Gastrocnemius medialis (tissue), 4 donors: ENCODE data around the gene TRNT1. TPM values are rescaled to one million over a fixed set of nuclear protein-coding genes. Genes with fewer than 3 reads are reported as not detected.
A peak's percentile ranks its signal among the peaks of the same experiment; 100 is the strongest.

Experiments
- ATAC-seq, 2 donors: fragments of 150-250 bp; one replicate each; pipeline ENCODE4 v1.9.1; 2016
- DNase-seq, 2 donors: peaks; one replicate each; pipeline ENCODE4 v3.0.0-alpha.2; 2019
- H3K27ac ChIP-seq, 4 donors: fragments of 200-600 bp; sonication (generic); 1 replicate in 1 of 4; 2 replicates in 3 of 4; pipeline ENCODE4 v1.5.1; 2016 to 2018; ENCODE audit warnings: mild to moderate bottlenecking in 2 of 4, moderate library complexity in 1 of 4
- H3K27me3 ChIP-seq, 3 donors: fragments of 200-600 bp; sonication (generic) in 2 of 3; 1 replicate in 1 of 3; 2 replicates in 2 of 3; pipeline versions ENCODE4 v1.5.1 to v1.6.0; 2016 to 2019; ENCODE audit warnings: mild to moderate bottlenecking in 1 of 3, moderate library complexity in 1 of 3
- H3K36me3 ChIP-seq, 2 donors: fragments of 200-600 bp; sonication (generic) in 1 of 2; one replicate each; pipeline ENCODE4 v1.5.1; 2017 to 2018
- H3K4me1 ChIP-seq, 2 donors: fragments of 200-600 bp; sonication (generic) in 1 of 2; one replicate each; pipeline ENCODE4 v1.5.1; 2016 to 2017; ENCODE audit warnings: mild to moderate bottlenecking in 2 of 2
- H3K4me3 ChIP-seq, 4 donors: fragments of 200-600 bp; sonication (generic) in 3 of 4; 1 replicate in 1 of 4; 2 replicates in 3 of 4; pipeline ENCODE4 v1.5.1; 2016 to 2019; ENCODE audit warnings: mild to moderate bottlenecking in 2 of 4
- H3K9me3 ChIP-seq, 3 donors: fragments of 200-600 bp; sonication (generic) in 2 of 3; 1 replicate in 1 of 3; 2 replicates in 2 of 3; pipeline ENCODE4 v1.5.1; 2016 to 2019
- CTCF ChIP-seq, 5 experiments: fragments of 450-650 bp in 3 of 5; fragments of 200-600 bp in 2 of 5; sonication (generic) in 2 of 5; IDR thresholded peaks in 4 of 5; conservative IDR thresholded peaks in 1 of 5; 1 replicate in 4 of 5; 2 replicates in 1 of 5; pipeline ENCODE4 v1.5.1; 2016 to 2019; ENCODE audit warnings: antibody characterized with exemption in 5 of 5, mild to moderate bottlenecking in 3 of 5, moderate library complexity in 3 of 5
- POLR2A ChIP-seq, 2 donors: fragments of 450-650 bp; IDR thresholded peaks; one replicate each; pipeline ENCODE4 v1.6.1; 2017; ENCODE audit warnings: antibody characterized with exemption in 2 of 2, mild to moderate bottlenecking in 2 of 2, moderate library complexity in 2 of 2
- in situ Hi-C, 4 donors: fragments of 200-750 bp; cut with MboI; loops; one replicate each; pipeline versions ENCODE4 v1.15.0 to v1.8.0; 2017; ENCODE audit warnings: low sequenced_read_pairs in 4 of 4
- intact Hi-C: fragments of 100-400 bp; cut with DNase I; formaldehyde crosslinking; loops from one replicate; pipeline ENCODE4 v1.15.1; 2023; ENCODE audit warnings: low total_unique reads
- total RNA-seq, 4 donors: library from RNA; depleted of rRNA; stranded (reverse); fragments of >200 nt; gene quantifications; one replicate each; pipeline versions ENCODE4 v1.1.0 to v1.2.3, GENCODE V29; 2016

Gene TRNT1
- 1 to 10 TPM; 2.7 to 9.6 (median 7.3) TPM for total RNA-seq

DNA sequence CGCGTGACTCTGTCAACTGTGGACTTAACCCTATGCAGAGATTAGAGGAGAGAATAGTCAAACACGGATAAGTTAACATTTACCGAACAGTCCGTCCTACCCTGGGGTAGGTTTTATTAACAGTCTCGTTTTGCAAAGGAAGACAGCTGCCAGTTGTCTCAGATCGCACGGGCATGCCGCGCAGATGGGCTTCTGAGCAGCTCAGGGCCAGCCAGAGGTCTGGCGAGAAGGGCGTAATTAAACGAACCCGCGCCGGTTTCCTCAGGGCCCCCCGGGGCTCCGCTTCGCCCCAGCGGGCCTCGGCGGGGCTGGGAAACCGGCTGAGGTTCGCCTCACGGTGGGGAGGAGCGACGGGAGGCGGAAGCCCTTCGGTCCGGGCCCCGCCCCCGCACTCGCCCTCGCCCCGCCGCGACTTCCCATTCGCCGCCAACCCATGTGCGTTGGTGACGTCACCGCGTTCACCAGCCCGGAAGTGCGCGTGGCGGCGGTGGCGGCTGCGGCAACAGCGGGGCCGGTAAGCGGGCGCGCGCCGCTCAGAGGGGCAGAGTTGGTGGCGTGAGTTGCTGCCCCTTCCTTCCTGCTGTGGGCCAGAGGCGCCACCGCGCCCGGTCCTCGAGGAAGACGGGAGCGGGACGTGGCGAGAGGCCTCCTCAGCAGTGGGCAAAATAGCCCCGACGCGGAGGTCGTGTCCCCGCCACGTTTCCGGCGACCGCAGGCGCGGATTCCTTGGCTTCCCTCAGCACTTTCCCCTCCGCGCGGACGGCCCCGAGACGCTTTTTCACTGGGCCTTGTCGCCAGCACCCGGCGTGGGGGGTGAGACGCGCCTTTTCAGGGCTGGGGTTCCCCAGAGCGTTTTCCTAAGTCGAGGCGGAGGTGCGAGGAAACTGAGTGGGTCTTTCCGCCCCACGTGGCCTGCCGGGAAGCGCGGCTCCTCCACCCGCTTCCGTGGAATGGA, at the start of gene TRNT1:
TSS of gene TRNT1 (plus strand) at position 464 of the 955 bp plus-strand sequence. CDS start 2,101 bp downstream, outside the sequence.
- DNase-seq (peak; percentile 89 to 92), ATAC-seq (peak; percentile 97 to 98)
- in situ Hi-C loops (no loop called here), intact Hi-C loops (loop anchor here (2.0 kb wide), 1 partner anchor 52 kb away; the partner anchor contains the start of gene CRBN)
- Histone ChIP-seq H3K27ac (peak within 1 kb of the TSS; percentile 90 to 96 (median 94)), H3K9me3 (no peaks in the 10 kb centered on the region), H3K4me3 (peak within 1 kb of the TSS; percentile 75 to 97 (median 90)), H3K36me3 (peaks cover 0 to 28% of the 10 kb centered on the region in 2 donors), H3K27me3 (no peaks in the 10 kb centered on the region), H3K4me1 (peaks cover 7 to 11% of the 10 kb centered on the region in 2 donors)
- TF ChIP-seq CTCF (IDR thresholded peaks at IDR 0.05 in 4 of 5, conservative IDR thresholded peaks at IDR 0.05 in 1 of 5), result no peak
- peak; percentile 85 to 92 for TF ChIP-seq POLR2A (IDR thresholded peaks at IDR 0.05)

- Histone ChIP-seq H3K27ac (no peak overlapping the region), H3K36me3 (no peaks in the 10 kb centered on the region), H3K4me3 (no peak overlapping the region), H3K27me3 (no peaks in the 10 kb centered on the region), H3K9me3 (no peaks in the 10 kb centered on the region), H3K4me1 (no peaks in the 10 kb centered on the region)
- ATAC-seq, result no peak
- no peak for DNase-seq
- in situ Hi-C loops (no loop called here), intact Hi-C loops (no loop called here)
- no peak for TF ChIP-seq CTCF (IDR thresholded peaks at IDR 0.05 in 4 of 5, conservative IDR thresholded peaks at IDR 0.05 in 1 of 5)
- no peak for TF ChIP-seq POLR2A (IDR thresholded peaks at IDR 0.05)
These were observed 46.4 kb upstream of the TRNT1 start for GRCh38 chr3:3080309-3080708.

- no peaks in the 10 kb centered on the region for H3K27me3 ChIP-seq
- DNase-seq (no peak), ATAC-seq (no peak)
- in situ Hi-C loops, result no loop called here
- intact Hi-C loops, result no loop called here
- TF ChIP-seq CTCF (IDR thresholded peaks at IDR 0.05 in 4 of 5, conservative IDR thresholded peaks at IDR 0.05 in 1 of 5) (no peak), POLR2A (IDR thresholded peaks at IDR 0.05) (no peak)
- no peak overlapping the region for H3K27ac ChIP-seq
- H3K4me3 ChIP-seq, result no peak overlapping the region
- no peaks in the 10 kb centered on the region for H3K4me1 ChIP-seq
- H3K9me3 ChIP-seq, result no peaks in the 10 kb centered on the region
- H3K36me3 ChIP-seq, result no peaks in the 10 kb centered on the region
These were observed 45.1 kb upstream of the TRNT1 start for GRCh38 chr3:3081381-3082233.

DNA sequence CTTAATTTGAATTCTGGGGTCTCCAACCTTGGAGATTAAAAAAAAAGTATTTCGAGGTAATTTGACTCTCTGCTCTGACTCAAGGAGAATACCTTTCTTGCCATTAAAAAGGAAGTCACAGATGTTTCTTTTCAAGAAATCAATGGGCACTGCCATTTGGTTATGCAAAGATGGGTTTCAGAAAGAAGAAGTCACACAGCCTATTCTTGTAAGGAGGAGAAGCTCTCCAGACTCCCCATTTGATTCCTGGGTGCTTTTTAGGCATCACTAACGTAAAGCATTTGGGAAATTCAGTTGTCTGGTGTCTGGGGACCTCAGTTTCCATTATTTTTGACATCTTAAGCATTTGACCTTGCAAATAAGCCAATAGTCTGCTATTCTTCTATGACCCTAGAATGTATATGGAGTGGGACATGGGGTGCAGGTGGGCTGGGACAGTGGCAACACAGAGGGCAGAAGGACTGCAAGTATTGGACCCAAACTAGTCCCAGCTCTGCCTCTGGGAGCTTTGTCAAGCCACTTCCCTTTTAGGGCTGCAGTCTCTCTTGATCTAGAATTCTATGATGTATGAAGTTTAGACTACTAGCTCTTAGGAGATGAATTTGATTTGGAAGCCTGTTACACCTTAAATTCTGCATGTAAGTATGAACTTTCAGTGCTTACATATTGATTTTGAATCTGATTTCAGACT, 44.4 kb upstream of the TRNT1 start:
- Histone ChIP-seq H3K9me3 (no peaks in the 10 kb centered on the region), H3K36me3 (no peaks in the 10 kb centered on the region), H3K27me3 (no peaks in the 10 kb centered on the region), H3K4me1 (peaks cover 0 to 4% of the 10 kb centered on the region in 2 donors), H3K4me3 (no peak overlapping the region), H3K27ac (no peak overlapping the region)
- TF ChIP-seq POLR2A (IDR thresholded peaks at IDR 0.05), result no peak
- TF ChIP-seq CTCF (IDR thresholded peaks at IDR 0.05 in 4 of 5, conservative IDR thresholded peaks at IDR 0.05 in 1 of 5), result no peak
- ATAC-seq (no peak), DNase-seq (no peak)
- in situ Hi-C loops (no loop called here), intact Hi-C loops (no loop called here)
